GM21423 (cell line): Measurements from ENCODE around the gene ZSCAN20.
A peak's percentile ranks its signal among the peaks of the same experiment; 100 is the strongest.

Experiments
- ATAC-seq: cut with Tn5 transposase; IDR thresholded peaks from one replicate; pipeline ENCODE4 v1.9.1; 2021; ENCODE audit warnings: mild to moderate bottlenecking, moderate library complexity; ENCODE audit not compliant: unreplicated experiment

ZSCAN20 gene

DNA sequence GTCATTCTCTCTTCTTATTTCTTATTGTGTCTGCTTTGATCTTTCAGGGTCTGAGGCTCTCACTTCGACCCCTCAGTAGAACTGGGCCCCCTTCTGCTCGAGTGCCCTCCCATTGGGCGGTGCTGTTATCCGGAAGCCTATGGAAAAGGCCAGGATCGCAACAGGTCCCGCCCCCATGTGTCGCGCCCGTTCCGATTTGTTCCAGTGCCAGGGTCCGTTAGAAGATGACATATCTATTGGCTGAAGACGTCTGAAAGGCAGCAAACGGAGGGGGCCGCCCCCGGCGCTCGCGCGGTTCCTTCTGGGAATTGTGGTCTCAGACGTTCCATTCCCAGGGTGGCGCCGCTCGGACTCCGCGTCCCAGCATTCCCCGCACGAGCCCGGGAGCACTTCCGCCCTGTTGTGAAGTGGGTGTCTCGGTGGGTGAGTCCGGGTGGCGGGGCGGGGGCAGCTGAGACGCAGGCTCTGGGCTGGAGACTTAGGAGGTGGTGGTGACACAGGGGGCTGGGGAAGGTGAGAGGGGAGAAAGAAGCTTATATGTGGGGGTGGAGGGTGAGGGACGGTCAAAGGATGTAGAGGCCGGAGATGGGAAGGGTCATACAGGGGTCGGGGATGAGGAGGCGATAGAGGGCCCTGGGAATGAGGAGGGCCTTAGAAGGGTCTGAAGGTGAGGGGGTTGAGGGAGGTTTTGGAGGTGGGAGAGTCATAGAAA is at the start of gene ZSCAN20:
Gene ZSCAN20, plus strand, starts transcription at position 377 of the 712 bp plus-strand sequence. CDS start 6,644 bp downstream, outside the sequence.
- peak; percentile 90 for ATAC-seq

DNA sequence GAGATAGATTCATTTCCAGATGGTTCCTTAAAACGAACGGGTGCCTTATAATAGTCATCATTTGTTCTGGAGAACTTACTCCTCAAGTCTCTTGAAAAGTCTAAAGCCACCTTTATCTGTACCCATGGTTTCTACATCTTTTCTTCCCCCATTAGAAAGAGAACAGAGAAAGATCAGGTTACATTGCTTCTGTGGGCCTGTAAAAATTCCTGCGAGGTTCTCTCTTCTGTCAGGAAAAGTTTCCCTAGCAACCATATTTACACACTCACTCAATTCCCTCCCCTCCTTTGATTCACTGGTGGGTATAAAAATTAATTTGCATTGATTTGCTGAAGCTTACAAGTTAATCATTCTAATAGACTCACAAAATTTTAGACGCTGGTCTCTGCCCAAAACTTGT is 48.2 kb upstream of the ZSCAN20 start:
- no peak for ATAC-seq

GRCh38 chr1:33424610-33425009 is 47.8 kb upstream of the ZSCAN20 start:
- no peak for ATAC-seq

GRCh38 chr1:33425900-33426299 is 46.5 kb upstream of the ZSCAN20 start:
- ATAC-seq: no peak

- no peak for ATAC-seq
These were observed 45.5 kb upstream of the ZSCAN20 start for GRCh38 chr1:33426916-33427315.

- no peak for ATAC-seq
These were observed 43.8 kb upstream of the ZSCAN20 start for GRCh38 chr1:33428661-33429060.

- ATAC-seq: no peak
These were observed 43.1 kb upstream of the ZSCAN20 start for GRCh38 chr1:33429332-33429731.

DNA sequence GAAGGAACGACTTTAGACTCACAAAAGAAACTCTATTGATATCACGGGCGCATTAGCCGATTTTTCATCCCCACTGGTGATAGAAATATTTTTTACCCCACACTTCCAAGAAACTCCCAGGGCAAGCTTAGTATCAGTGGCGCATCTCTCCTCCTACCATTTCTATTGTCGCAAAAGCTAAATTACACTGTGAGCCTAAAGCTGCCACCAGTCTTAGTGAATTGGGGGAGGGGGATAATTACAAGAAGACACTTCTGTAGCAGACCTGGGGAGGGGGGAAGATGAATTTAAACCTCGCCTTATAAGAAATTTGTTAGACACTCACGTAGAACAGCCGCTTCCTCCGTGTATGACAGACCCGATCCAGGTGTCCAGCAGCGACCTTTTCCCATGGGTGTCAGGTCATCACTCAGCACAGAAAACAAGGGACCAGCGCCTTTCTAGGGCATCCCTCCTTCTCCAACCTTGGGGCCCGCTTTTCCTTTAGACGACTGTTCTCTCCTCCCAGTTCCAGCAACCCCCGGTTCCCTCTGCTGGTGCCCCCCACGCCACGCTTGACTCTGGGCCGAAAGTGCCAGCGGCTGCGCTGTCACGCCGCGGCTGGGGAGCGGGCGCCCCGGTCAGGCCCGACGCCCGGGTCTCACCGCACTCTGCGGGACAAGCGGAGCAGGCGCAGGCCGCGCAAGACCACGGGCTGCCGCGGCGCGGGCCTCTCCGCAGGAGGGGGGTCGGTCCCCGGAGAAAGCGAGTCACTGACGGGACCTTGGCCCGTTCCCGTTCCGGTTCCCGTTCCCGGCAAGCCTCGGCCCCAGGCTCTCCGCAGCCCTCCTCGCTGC is 42.4 kb upstream of the ZSCAN20 start:
- ATAC-seq: no peak

GRCh38 chr1:33430692-33431593 is 41.5 kb upstream of the ZSCAN20 start, which contains the start of gene PHC2:
TSS of gene PHC2 (minus strand) at chr1:33431095. CDS start at chr1:33375539, 55,556 bp downstream.
- peak; percentile 87 for ATAC-seq

DNA sequence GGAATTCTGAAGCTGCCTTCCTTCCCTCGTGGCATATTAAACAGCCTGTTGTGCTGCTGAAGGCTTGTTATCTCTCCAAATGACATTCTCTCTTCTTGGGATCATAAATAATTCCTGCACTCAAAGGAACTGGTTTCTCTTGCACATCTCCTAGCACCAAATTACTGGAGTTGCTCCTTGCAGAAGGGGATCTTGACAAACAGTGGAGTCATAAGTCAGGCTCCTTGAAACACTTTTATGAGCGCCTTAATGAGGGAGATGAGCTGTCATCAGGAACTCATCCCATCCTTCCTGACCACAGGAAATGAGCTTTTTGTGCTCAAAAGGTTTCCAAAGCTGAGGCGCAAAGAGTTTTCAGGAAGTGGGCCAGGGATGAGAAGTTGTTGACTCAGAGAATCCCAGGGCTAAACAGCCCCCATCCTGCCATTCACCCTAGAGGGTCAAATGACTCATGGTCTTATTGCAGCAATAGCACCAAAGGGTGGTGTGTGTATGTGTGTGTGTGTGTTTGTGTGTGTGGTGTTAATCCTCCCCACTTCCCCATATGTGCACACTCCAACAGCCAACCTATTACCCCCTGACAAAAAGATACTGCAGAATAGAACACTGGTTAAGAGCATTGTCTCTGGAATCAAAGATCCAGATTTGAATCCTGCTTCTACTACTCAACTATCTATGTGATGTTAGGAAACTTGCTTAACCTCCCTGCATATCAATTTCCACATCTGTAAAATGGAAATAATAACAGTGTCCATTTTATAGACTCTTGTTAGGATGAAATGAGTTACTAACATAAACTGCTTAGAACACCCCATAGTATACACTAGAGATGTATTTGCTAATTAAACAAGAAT is 38.7 kb upstream of the ZSCAN20 start:
- no peak for ATAC-seq

DNA sequence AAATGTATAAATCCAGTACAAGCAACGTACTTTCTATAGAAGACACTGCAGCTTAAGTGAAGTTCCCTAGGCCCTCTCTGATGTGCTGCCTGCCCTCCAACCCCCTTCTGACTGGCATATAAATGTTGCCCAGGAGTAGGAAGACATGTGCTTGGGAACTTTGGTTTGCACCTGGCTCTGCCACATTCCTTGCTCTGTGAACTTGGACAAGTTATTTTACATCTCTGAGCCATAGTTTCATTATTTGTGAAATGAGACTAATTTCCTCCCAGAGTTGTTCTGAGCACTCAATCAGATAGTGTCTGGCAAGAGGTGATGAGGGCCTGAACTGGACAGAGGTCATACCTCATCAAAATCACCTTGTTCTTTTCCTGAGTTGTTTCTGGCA is 38.1 kb upstream of the ZSCAN20 start:
- ATAC-seq: no peak

GRCh38 chr1:33435096-33435820 is 37.2 kb upstream of the ZSCAN20 start:
- ATAC-seq: no peak

DNA sequence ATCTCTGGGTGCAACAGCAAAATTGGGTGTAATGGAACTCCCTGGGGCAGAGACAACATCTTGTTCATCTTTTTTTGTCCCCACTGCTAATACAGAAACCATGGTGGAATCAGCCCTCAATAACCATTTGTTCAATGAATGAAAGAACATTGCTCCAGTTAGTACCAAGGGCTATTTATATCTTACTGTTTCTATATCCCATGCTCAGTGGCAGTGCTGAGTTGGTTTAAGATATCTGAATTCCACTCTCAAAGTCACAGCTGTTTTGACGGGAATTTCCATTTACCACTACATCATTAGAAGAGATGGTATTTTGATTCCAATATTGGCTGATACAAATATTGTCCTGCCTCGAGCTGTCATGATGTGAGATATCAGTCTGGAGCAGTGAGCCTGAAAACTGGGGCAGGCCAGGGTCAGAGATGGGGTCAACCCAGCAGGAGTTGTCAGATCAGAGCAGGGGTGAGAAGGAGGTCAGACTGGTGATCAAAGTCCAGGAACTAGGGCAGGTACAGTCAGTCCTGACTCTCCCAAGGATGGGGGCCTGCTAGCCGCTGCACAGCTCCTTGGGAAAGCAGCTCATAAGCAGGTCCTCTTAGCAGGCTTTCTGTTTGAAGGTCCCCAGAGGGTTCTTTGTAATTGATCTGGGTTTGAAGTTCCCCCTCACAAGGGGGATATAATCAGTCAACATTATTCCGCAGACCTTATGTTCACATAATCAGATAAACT is 35.7 kb upstream of the ZSCAN20 start:
- no peak for ATAC-seq

DNA sequence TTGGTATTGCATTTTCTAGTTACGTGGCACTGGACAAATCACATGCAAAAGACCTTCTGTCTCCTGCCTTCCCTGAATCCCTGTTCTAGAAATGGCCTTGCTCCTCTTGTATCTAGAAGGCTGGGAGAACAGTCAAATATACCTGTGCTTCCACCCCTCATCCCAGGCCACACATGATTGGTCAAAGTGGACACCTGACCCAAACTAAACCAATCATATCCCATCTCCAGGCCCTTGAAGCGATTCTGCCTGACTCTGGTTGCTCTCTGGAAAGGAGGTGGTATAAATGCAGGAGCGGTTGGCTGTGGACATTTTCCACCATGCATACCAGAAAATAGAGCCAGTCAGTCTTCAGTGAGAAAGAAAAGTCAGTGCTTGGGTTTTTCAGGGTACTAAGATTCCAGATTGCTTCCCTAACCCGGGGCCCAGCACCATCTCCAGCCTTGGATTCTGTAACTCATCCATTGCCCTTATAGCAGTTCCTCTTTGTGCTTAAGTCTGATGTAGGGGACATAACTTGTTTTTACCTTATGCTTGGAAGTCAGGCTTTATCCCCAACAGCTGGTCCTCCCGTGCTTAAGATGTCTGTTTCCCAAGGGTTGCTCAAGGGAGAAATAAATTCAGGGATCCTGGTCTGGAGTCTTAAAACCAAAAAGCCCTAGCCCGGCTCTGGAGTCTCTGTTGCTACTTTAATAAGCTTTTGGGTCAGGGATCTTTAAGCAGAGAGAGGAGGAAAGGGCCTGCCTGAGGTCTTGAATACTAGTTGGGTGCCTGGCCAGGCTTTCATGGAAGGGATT is 33.9 kb upstream of the ZSCAN20 start:
- ATAC-seq: no peak

DNA sequence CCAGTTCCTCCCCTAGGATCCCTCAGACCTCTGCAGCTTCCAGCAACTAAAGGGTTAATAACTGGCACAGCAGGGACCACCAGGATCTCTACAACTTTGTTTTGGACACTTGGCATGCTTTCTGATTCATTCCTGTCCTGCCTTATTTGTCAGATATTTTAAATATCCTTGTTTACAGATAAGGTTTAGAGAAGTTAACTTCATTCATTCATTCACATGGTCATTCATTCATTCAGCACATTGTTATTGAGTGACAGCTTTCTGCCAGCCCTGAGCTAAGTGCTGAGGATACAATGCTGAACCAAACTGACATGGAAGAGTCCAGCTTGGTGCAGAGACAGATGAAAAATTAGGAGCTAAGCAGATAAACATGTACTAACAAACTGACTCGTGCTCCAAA is 32.8 kb upstream of the ZSCAN20 start:
- no peak for ATAC-seq

GRCh38 chr1:33441088-33441745 is 31.2 kb upstream of the ZSCAN20 start:
- ATAC-seq: no peak

DNA sequence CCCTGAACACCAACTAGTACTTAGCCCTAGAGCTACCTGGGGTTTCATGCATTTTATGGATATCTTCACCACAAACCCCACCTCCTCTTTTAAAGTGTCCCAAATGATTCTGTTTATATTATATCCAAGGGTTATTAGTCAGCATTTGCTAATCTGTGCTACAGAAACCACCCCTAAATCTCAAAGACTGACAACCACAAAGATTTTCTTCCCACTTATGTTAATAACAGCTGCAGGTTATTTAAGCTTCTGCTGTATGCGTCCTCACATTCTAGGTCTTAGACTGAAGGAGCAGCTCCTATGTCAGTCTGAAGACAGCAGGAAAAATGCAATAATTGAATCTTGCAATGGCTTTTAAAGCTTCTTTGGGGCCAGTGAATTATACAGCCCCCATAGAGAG is 30.3 kb upstream of the ZSCAN20 start:
- ATAC-seq: no peak
